HG03139 (cell line): Measurements from ENCODE around the gene CFAP221.

Source experiments
- ATAC-seq: cut with Tn5 transposase; IDR thresholded peaks from one replicate; pipeline ENCODE4 v1.9.1; 2021; ENCODE audit not compliant: unreplicated experiment

The CFAP221 gene

DNA sequence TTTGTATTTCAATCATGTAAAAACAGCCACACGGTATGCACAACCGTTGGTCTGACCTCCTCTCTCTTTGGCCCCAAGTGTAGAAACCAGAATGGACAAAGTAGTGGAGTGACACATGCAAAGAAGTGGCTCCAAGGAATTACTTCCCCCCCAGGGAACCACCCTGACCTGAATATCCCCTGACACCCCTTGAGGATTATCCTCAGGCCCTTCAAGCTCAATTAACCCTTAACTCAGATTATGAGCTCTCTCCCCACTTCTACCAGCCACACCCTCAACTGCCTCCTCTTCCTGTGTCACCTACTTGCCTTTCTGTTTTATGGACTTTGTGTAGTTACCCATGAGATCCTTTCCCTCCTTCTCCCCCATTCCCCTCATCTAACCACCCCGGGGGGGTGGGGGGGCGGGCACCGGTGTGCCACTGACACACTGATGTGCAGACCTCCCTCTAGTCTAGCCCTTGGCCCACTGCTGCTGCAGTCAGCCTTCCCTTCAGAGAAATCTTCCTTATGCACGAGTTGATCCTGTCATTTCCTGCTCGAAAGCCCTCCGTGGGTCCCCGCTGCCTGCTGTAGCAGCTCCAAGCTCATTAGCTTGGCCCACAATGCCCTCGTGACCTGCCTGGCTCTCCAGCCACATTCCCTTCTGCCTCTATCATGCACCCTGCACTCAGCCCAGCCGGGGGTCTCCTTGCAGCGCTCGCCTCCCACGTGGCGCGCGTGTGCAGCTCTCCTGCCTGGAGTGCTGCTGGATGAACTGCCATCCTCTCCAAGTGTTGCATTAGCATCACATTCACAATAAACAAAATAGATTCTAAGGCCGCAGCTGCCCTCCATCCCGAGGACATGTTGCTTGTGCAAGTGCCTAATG, 94.7 kb downstream of the CFAP221 start:
- ATAC-seq, result no peak

DNA sequence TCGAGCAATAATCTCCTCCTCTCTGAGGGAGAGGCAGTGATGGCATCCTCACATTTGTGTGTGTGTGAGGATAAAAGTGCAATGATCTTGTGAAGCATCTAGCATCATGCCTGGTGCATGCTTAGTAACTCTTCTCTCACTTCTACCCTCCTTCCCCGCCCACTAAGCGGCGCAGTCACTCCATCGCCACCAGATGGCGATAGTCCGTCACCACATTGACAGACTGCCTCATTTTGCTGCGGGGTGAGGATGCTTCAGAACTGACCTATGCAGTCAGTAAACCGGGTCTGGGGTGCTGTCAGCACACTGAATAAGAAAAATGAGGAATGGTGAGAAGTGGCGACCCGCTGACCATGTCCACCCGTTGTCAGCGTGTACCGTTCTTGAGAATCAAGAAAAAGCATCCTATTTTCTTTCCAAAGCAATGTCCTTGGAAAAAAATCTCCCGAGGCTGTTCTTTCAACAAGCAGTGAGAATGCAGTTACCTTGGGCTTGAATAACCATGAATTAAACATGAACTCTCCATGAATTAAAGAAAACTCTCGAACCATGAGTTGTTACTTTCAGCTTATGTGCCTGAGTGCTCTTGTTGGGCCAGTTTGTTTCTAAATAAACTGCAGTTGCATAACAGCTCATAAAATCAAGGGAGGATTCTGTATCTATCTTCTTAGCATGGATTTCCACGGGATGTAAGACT, 97.5 kb downstream of the CFAP221 start:
- no peak for ATAC-seq

DNA sequence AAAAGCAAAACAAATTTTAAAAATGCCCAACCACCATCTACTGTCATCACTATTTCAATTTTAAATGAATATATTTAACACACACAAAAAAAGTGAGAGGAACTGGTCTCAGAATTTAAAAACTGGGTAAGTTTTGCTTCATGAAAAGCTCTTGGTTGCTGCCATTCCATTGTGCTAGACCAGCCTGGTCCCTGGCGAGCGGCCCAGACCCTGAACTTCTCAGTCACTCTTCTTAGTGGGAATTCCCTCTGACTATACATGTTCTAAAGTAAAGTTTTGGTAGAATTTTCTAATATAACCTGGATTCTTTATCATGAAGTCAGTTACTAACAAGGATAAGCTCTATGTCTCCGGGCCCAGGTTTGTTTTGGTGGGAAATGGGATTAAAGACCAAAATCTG, 99.9 kb downstream of the CFAP221 start:
- ATAC-seq, result no peak

DNA sequence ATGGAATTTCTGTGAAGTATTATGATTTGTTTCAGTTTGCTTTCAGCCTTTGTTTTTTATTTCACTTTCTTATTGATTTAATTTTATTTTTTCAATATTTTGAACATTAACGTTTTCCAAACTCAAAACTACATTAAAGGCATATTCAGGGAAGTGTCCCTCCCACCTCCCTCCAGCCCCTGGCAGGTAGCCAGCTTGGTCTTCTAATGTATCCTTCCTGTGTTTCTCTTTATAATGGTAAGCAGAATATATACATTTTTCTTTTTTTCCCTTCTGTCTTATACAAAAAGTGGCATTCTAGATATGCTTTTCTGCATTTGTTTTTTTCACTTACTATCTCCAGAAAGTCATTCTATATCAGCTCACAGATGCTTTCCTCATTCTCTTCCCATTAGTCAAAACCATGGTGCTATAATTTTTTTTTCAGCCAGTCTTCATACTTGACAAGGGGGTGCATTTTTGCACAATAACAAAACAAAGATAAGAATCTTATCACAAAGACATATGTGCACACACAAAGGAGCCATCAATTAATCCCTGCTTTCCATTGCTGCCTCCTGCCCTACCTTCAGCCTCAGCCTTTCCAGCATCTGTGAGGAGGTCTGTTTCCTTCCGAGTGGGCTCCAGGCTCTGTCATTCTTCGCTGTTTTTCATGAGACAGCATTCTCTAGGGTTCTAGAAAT, 101.1 kb downstream of the CFAP221 start:
- no peak for ATAC-seq

DNA sequence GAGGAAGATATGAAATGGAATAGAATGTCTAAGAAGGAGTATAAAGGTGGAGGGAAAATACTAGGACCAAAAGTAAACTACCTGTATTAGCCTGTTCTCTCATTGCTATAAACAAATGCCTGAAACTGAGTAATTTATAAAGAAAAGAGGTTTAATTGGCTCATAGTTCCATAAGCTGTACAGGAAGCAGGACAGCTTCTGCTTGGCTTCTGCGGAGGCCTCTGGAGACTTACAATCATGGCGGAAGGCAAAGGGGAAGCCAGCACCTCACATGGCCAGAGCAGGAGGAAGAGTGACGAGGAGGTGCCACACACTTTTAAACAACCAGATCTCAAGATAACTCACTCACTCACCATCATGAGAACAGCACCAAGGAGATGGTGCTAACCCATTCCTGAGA, 101.9 kb downstream of the CFAP221 start:
- no peak for ATAC-seq

DNA sequence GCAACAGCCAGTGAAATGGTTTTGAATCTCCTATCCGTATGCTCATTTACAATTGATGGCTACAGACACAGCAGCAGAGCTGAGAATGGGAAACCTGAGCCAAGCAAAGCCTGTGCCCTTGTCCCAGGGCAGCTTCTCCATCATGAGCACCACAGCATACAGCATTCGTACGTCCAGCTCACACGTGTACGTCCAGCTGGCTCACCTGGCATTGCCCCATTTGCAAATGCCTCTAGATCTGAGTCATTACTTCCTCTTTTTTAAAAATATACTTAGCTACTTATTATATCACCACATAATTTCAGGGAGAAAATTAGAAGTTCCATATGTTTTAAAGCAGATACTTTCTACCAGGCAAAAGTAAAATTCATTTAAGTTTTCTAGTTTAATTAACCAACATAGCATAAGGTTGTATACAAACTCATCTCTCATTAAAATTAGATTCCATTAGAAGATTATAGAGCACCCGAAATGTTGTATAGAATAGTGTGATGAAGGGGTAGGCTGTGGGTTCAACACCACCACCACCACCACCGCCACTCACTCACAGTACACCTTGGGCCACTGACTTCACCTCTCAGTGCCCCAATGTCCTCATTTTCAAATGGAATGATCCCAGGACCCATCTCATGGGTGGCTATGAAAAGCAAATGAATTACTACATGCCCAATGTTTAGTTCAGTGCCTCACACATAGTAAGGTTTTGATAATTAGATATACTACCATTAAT, 103.4 kb downstream of the CFAP221 start:
- peak; percentile 84 for ATAC-seq

DNA sequence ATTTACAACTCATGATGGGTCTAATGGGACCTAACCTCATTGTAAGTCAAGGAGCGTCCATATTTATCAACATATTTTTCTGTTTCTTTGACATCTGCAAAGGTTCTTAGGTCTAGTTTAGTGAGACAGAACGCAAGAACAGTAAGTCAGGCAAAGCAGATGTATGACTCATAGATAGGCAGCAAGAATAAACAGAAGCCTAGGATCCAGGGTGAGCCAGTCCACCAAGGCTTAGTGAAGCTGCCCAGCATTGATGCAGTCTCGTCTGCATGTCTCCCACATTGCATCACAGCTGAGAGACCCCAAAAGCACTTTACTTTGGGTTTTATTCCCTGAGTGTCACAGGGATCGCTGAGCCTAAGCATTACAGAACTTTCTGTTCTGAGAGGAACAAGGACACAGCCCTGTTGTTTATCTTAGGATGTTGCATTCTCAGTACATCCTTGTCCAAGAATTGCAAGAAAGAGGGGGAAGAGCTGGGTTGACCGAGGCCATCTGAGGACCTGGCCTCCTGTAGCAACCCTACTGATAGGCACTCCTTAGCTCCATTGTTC, 105.2 kb downstream of the CFAP221 start:
- no peak for ATAC-seq

DNA sequence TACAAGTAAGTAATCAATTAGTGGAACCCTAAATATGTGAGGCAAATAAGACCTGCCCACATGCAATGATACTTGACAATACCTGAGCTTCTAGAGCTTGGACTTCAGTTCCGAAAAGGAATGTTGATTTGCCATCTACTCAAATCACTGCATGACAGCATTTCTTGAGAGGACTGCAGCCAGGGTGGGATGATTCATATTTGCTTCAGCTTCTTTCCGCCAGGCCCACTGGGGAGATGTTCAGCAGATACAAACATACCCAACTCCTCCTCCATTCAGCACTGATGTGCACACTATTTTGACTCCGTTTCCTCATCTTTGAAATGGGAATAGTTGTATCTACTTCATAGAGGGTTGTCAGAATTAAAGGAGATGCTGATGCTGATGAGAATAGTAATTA, 106.0 kb downstream of the CFAP221 start:
- no peak for ATAC-seq

DNA sequence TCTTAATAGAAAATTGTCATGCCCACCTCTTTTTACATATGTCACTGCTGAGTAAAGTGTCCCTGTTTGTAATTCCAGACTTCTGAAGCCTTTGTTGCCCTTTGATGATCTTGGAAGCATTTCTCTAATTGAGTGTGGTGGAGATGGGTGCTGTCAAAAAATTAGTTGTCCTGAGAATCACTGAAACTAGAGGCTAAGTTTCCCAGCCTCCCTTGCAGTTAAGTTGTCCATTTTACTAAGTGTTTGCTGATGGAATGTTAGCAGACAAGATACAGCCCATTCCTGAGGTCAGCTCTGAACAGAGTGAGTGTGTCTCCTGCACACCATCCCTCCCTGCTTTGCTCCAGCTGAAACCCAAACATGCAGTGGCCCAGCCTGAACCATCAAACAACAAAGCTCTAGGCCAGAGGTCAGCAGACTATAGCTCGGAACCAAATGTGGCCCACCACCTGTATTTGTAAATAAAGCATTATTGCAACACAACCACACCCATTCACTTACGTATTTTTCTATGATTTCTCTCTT, 106.7 kb downstream of the CFAP221 start:
- no peak for ATAC-seq

DNA sequence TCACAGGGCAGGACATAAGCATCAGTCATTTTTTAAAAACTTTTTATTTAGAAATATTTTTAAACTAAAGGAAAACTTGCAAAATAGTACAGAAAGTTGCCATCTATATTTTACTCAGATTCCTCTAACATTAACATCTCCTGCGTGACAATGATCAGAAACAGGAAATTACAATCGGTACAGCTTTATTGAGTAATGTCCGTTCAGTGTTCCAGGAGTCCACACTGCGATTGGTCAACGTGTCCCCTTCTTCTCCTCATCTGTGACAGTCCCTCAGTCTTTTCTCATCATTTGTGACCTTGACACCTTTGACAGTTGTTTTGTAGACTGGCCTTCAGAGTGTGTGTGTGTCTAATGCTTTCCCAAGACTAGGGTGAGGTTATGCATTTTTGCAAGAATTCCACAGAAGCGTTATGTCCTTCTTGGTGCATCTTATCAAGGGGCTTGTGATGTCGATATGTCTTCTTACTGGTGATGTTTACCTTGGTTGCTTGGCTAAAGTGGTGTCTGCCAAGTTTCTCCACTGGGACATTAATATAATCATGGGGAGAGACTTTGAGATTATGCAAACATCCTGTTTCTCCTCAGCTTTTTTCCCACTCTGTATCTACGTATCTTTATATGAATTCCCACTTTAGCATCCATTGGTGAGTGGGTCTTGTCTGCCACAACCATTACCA, 113.4 kb downstream of the CFAP221 start:
- ATAC-seq, result no peak

DNA sequence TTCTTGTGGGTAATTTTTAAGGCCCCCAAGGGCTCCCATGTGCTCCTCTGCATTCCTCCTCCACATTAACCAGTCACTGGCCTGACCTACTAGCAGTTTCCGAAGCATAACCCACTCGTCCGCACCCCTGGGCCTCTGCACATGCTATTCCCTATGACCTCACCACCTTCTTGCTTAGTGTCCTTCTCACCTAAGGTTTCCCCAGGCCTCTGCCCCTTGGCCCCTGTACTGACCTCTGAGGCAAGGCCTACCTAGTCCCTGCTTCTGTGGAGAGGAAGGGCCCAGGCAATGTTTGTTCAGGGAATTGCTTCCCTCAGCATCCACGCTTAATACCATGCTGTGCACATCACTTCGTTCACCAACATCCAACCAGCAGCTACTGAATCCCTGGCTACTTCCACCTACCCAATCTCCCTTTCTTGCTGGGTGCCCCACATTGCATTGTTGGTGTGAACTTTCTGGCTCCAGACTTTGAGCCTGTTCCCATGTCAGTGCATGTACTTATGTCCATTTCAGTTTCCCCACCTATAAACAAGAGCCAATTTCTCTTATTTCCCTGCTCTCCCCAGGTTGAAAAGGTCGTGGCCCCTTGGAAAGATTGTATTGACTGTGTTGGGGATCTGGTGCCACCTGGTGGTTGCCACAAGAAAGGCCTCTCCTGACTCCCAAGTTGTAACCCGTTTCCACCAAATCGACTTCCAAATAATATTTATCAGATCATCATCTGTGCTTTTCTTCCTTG, 115.5 kb downstream of the CFAP221 start:
- ATAC-seq, result no peak

DNA sequence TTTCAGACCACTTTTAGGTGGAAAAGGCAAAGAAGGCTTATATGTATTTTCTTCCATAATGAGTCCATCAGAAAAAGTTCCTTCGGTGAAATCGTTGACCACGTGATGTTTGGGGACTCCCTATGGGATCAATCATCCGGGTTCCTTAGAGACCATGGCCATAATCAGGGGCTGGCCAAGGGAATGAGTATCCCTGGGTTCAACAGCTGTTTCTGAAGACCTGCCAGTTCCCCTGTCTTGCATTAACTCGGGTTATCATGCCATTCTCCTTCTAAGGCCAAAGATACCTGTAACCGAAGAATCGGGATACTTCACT, 116.1 kb downstream of the CFAP221 start:
- ATAC-seq, result no peak

DNA sequence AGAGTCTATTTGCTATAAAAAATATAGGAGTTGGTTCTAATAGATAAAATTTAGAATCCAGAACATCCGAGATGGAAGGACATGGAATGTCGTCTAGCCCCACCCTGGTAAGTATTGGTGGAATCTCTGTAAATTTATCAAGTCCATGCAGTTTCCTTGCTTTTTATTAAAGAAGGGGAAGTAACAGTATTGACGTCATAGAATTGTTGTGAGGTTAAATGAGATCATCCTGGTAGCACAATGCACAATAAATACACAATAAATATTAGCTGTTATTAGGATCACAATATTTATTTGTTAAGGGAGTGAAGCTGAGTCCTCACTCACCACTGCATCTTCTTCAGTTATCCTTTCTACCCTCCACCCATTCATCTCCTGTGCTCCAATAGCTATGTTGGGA, 118.0 kb downstream of the CFAP221 start:
- no peak for ATAC-seq

DNA sequence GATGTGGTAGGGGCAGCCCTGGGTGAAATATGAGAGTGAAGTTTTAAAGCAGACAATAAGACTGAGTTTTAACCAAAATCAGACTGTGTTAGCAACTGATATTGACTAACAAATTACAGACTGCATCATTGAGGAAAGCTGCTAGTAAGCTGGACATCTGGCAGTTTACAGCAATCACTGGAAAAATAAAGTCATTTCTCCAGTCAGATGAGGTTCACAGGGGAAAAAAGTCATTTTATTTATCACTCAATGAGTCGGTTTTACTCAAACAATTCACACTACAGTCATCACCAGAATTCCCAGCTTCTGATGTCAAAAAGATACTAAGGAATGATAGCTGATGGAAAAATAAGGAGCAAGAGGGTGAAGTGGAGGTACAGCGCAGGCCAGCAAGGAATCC, 124.3 kb downstream of the CFAP221 start:
- ATAC-seq, result no peak

DNA sequence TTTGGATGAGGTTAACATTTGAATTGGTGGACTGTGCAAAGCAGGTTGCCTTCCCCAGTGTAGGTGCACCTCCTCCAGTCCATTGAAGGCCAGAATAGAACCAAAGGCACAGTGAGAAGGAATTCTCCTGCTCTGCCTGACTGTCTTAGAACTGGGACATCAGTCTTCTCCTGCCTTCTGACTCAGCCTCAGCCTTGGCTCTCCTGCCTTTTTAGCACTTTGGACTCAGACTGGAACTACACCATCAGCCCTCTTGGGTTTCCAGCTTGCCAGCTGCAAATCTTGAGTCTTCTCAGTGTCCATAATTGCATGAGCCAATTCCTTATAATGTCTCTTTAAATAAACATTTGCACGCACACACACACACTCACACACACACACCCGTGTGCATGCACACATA, 126.8 kb downstream of the CFAP221 start:
- no peak for ATAC-seq

DNA sequence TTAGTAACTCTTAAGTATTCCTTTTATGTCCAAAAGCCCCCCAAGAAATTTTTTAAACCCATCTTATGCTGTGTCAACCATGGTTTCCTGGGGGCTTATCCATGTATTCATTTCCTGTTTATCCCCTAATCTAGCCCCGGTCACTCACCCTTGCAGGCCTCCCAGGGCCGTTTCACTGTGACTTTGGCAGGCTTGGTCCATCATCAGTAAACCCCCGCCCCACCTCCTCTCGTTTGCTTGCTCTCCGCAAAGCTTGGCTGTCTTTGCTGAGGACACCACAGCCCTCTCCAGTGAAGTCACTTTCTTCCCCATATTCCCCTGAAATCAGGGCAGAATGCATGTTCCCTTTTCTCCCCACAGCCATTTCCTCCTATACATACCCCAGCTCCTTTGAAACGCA, 127.5 kb downstream of the CFAP221 start:
- ATAC-seq, result no peak

DNA sequence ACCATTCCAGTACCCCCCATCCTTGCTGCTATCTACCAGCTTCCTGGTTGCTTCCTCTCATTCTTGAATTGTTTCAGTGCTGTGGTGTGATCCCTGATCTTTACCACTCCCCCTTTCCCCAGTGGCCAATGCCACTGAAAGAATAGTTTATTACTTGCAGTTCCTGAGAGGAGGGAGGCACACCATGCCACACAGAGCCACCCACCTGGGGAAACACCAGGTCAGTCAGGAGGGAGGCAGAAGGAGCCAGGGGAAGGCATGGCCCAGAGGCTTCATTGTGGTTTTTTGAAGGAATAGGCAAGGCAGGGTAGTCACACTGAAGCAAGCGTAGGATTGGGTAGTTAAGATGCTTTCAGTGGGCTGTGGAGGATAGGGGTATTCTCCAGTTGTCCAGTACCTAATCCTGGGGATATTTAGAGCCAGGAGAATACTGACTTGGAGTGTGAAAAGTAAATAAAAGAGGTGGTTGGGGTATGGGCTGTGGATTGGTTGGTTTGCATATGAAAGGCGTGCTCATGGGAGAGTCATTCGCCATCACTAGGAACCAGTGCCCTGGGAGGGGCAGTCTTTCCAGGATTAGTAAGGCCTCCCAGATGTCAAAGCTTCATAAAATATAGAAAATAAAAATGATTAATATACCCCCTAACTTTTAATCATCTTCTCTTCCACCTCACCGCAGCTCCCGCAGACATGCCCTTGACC, 128.1 kb downstream of the CFAP221 start:
- ATAC-seq, result no peak

DNA sequence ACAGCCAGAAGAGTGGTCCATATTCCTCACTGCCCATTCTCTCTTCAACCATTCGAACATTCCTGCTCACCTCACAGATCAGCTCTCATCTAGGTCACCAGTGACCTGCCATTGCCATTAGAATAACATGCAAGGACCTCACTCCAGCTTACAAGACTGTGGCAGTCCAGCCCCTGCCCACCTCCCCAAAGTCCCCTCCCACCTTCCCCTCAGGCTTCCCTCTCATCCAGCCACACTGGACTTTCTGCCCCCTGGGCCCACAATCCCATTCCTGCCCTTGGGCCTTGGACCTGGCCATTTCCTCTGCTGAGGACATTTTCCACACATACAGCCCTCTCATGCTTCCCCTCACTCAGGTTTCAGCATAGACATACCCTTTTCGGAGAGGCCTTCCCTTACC, 129.5 kb downstream of the CFAP221 start:
- ATAC-seq, result no peak
